ENCODE results near the gene GRID2. TPM values are rescaled to one million over a fixed set of nuclear protein-coding genes. Genes with fewer than 3 reads are reported as not detected.

Gene GRID2
- total and polyA plus RNA-seq, 2 experiments from 2014 or later, result 0.12 TPM; not detected in 1

DNA sequence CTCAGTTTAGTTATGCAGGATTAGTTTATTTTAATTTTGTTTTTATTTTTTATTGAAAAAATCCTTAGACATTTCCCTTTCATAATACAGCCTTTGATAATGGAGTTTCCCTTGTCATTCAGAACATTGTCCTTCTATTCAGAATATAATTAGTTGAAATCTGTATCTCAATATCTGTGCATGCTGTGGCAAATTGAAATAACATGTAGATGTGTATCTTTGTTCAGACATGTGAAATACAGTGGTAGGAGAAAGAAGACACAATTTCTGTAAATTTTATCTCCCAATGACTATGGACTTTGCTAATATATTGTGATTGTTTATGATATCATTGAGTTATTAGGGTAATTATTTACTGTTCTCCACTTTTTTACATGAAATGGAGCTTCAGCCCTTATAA lies 353.9 kb downstream of the GRID2 start:
- TF ChIP-seq, protein P1, sequence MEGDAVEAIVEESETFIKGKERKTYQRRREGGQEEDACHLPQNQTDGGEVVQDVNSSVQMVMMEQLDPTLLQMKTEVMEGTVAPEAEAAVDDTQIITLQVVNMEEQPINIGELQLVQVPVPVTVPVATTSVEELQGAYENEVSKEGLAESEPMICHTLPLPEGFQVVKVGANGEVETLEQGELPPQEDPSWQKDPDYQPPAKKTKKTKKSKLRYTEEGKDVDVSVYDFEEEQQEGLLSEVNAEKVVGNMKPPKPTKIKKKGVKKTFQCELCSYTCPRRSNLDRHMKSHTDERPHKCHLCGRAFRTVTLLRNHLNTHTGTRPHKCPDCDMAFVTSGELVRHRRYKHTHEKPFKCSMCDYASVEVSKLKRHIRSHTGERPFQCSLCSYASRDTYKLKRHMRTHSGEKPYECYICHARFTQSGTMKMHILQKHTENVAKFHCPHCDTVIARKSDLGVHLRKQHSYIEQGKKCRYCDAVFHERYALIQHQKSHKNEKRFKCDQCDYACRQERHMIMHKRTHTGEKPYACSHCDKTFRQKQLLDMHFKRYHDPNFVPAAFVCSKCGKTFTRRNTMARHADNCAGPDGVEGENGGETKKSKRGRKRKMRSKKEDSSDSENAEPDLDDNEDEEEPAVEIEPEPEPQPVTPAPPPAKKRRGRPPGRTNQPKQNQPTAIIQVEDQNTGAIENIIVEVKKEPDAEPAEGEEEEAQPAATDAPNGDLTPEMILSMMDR (IDR thresholded peaks at IDR 0.05; ENCODE audit: low read depth, low read length), result no peak
- no peak overlapping the region for H3K27ac ChIP-seq
- no peaks in the 10 kb centered on the region for H3K9me3 ChIP-seq (ENCODE audit: low read depth)
- no peak for DNase-seq (ENCODE audit: low read depth in 1 of 2, low spot score in 1 of 2)
- H3K4me3 ChIP-seq, result no peak overlapping the region
- H3K36me3 ChIP-seq, result no peaks in the 10 kb centered on the region
- no peaks in the 10 kb centered on the region for H3K27me3 ChIP-seq
- no peaks in the 10 kb centered on the region for H3K4me1 ChIP-seq (ENCODE audit: low read depth)

DNA sequence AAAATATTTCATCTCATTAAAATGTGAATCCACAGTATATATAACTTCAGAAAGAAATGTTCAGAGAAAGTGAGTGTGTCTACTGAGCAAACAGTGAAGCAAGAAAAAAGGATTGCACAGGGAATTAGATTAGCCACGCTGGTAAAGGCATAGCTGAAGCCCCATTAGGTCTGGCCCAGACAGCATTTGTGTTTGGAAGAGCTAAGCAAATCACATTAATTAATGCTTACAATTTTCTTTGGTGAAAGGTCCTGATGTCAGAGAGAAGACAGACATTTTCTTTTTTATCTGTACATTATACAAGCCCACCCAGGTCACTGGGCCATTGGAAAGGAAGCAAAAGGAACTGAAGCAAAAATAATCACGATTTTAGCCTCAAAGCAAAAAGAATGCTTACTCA lies 354.6 kb downstream of the GRID2 start:
- Histone ChIP-seq H3K9me3 (ENCODE audit: low read depth) (no peaks in the 10 kb centered on the region), H3K27ac (no peak overlapping the region), H3K27me3 (no peaks in the 10 kb centered on the region), H3K4me1 (ENCODE audit: low read depth) (no peaks in the 10 kb centered on the region), H3K36me3 (no peaks in the 10 kb centered on the region), H3K4me3 (no peak overlapping the region)
- TF ChIP-seq, protein P1 (IDR thresholded peaks at IDR 0.05; ENCODE audit: low read depth, low read length), result no peak
- DNase-seq (ENCODE audit: low read depth in 1 of 2, low spot score in 1 of 2), result no peak

DNA sequence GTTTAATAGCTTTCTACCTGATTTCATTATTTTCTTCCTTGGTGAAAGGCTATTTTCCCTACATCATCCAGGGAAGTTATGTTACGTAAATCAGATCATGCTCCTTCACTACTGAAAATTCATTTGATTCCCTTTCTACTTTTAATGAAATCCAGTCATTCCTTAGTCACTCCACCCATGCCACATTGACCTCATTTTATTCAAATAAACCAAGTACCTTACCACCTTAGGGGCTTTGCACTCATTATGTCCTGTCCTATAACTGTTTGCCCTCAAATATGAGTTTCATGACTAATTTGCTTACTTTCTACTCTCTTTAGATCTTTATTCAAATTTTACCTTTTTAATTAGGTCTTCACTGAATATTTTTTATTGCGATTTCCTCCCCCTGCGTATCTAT lies 374.0 kb downstream of the GRID2 start:
- no peaks in the 10 kb centered on the region for H3K9me3 ChIP-seq (ENCODE audit: low read depth)
- H3K4me3 ChIP-seq, result no peak overlapping the region
- H3K27ac ChIP-seq, result no peak overlapping the region
- no peaks in the 10 kb centered on the region for H3K4me1 ChIP-seq (ENCODE audit: low read depth)
- no peaks in the 10 kb centered on the region for H3K27me3 ChIP-seq
- no peak for DNase-seq (ENCODE audit: low read depth in 1 of 2, low spot score in 1 of 2)
- TF ChIP-seq, protein P1 (IDR thresholded peaks at IDR 0.05; ENCODE audit: low read depth, low read length), result no peak
- H3K36me3 ChIP-seq, result no peaks in the 10 kb centered on the region

DNA sequence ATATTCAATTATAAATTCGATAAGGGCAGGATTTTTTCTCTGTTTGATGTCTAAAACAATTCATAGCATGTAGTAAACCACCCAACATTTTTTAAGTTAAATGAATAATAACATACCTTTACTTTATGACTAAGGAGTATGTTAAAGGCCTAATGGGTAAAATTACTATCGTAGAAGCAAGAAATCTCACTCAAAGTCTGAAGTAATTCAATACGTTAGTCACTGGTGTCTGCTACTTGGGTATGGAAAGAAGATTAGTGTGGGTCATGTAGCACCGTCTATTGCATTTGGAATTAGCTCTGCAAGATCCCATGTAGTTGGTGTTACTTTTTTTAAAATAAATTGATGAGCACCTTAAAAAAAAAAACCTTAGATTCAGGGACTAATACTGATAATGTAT lies 374.5 kb downstream of the GRID2 start:
- H3K36me3 ChIP-seq, result no peaks in the 10 kb centered on the region
- no peak for DNase-seq (ENCODE audit: low read depth in 1 of 2, low spot score in 1 of 2)
- no peaks in the 10 kb centered on the region for H3K4me1 ChIP-seq (ENCODE audit: low read depth)
- H3K27ac ChIP-seq, result no peak overlapping the region
- no peak overlapping the region for H3K4me3 ChIP-seq
- no peaks in the 10 kb centered on the region for H3K27me3 ChIP-seq
- H3K9me3 ChIP-seq (ENCODE audit: low read depth), result no peaks in the 10 kb centered on the region
- TF ChIP-seq, protein P1 (IDR thresholded peaks at IDR 0.05; ENCODE audit: low read depth, low read length), result no peak

DNA sequence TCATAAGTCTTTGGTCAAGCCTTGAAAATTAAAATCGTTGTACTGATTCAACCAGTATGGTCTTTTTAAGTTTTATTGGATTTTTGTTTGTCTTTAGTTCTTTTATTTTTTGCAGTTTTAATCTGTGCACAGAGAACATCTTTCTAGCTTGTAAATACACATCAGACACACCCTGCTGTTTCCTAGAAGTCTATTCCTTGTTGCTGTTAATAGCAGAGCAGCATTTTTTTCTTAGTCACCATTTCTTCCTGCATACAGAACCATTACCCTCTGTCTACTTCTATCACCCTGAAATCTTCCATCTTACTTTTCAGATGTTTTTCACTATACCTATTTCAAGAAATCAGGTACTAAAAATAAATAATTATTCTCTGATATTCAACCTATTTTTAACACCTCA lies 375.4 kb downstream of the GRID2 start:
- Histone ChIP-seq H3K4me1 (ENCODE audit: low read depth) (no peaks in the 10 kb centered on the region), H3K4me3 (no peak overlapping the region), H3K27ac (no peak overlapping the region), H3K36me3 (no peaks in the 10 kb centered on the region), H3K9me3 (ENCODE audit: low read depth) (no peaks in the 10 kb centered on the region), H3K27me3 (no peaks in the 10 kb centered on the region)
- no peak for DNase-seq (ENCODE audit: low read depth in 1 of 2, low spot score in 1 of 2)
- TF ChIP-seq, protein P1 (IDR thresholded peaks at IDR 0.05; ENCODE audit: low read depth, low read length), result no peak

DNA sequence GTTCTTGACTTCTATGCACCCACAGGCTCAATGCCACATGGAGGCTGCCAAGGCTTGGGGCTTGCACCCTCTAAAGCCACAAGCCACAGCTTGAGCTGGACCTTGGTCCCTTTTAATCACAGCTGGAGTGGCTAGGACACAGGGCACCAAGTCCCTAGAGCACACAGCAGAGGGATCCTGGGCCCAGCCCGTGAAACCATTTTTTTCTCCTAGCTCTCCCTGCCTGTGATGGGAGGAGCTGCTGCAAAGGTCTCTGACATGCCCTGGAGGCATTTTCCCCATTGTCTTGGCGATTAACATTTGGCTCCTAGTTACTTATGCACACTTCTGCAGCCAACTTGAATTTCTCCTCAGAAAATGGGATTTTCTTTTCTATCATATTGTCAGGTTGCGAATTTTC lies 410.9 kb downstream of the GRID2 start:
- Histone ChIP-seq H3K4me1 (ENCODE audit: low read depth) (no peaks in the 10 kb centered on the region), H3K9me3 (ENCODE audit: low read depth) (no peaks in the 10 kb centered on the region), H3K27me3 (no peaks in the 10 kb centered on the region), H3K36me3 (no peaks in the 10 kb centered on the region), H3K4me3 (no peak overlapping the region), H3K27ac (no peak overlapping the region)
- TF ChIP-seq, protein P1 (IDR thresholded peaks at IDR 0.05; ENCODE audit: low read depth, low read length), result no peak
- no peak for DNase-seq (ENCODE audit: low read depth in 1 of 2, low spot score in 1 of 2)

Measured in cardiac muscle cell (in vitro differentiated cells and primary cell).